ENCODE results near the gene APCDD1.
"Not testable (repeated sequence)": the region's sequence is repeated elsewhere in the genome, so short reads cannot be mapped to it uniquely, and the experiment has no call there.

Gene APCDD1

GRCh38 chr18:10525697-10526560 is 71.5 kb downstream of the APCDD1 start, which contains the start of gene NAPG:
Gene NAPG, plus strand, starts transcription at chr18:10526027. Its CDS starts 76 bp downstream, at chr18:10526103.
- peak; percentile 91 for DNase-seq (ENCODE audit: low spot score)

GRCh38 chr18:10526561-10526949 is 72.1 kb downstream of the APCDD1 start:
- DNase-seq (ENCODE audit: low spot score) = peak; percentile 17

GRCh38 chr18:10528439-10528838 is 74.0 kb downstream of the APCDD1 start:
- DNase-seq (ENCODE audit: low spot score) = no peak

GRCh38 chr18:10530002-10530401 is 75.6 kb downstream of the APCDD1 start:
- DNase-seq (ENCODE audit: low spot score) = no peak

GRCh38 chr18:10530852-10531251 is 76.4 kb downstream of the APCDD1 start:
- DNase-seq (ENCODE audit: low spot score) = no peak

GRCh38 chr18:10533111-10533510 is 78.7 kb downstream of the APCDD1 start:
- no peak for DNase-seq (ENCODE audit: low spot score)

- DNase-seq (ENCODE audit: low spot score) = no peak
Measured at GRCh38 chr18:10536280-10536679, 81.8 kb downstream of the APCDD1 start.

- no peak for DNase-seq (ENCODE audit: low spot score)
Measured at GRCh38 chr18:10537765-10538164, 83.3 kb downstream of the APCDD1 start.

GRCh38 chr18:10539124-10539523 is 84.7 kb downstream of the APCDD1 start:
- not testable (repeated sequence) for DNase-seq (ENCODE audit: low spot score)
